Measurements from ENCODE around the gene MYMK. TPM values are rescaled to one million over a fixed set of nuclear protein-coding genes. Genes with fewer than 3 reads are reported as not detected.

Gene MYMK
- total and polyA plus RNA-seq, 7 donors, result not detected

DNA sequence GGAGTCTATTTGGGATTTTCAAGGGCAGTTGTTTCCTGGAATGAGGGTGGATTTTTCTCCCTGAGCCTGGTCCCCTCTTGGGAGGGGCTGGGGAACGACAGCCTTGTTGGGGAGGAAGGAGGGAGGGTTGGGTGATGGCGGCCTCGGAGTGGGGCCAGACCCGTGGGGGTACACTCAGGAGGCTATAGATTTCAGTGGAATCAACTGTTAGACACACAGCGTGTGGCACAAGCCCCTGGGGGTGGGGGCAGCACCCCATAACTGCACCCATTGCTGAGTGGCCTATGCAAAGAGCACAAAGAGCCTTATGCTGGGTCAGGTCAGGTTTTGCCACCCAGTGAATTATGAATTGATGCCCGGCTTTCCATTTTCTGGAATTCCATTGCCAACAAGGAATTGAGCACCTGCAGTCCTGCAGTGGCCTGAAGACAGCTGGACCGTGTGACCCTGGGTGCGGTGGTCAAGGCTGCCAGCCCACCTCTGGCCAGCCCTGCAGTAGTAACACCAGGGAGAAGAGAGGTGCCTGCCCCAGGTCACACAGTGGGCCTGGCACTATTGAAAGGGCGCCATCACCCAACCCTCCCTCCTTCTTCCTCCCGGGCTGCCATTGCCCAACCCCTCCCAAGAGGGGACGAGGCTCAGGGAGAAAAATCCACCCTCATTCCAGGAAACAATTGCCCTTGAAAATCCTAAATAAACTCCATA, 8.4 kb downstream of the MYMK start:
- WGBS, 2 donors, result 75 to 86% methylated on average over 11 of the region's 11 CpGs
- Histone ChIP-seq H3K27ac (no peak overlapping the region), H3K9me3 (no peaks in the 10 kb centered on the region), H3K27me3 (peaks cover 0 to 12% (median 7%) of the 10 kb centered on the region in 3 donors), H3K4me3 (no peak overlapping the region), H3K4me1 (peaks cover 0 to 5% (median 2%) of the 10 kb centered on the region in 4 donors), H3K36me3 (no peaks in the 10 kb centered on the region)
- no peak for DNase-seq
- TF ChIP-seq POLR2AphosphoS5 (IDR thresholded peaks at IDR 0.05) (no peak), EP300 (IDR thresholded peaks at IDR 0.05) (no peak), POLR2A (IDR thresholded peaks at IDR 0.05) (no peak)
- TF ChIP-seq, protein P1, sequence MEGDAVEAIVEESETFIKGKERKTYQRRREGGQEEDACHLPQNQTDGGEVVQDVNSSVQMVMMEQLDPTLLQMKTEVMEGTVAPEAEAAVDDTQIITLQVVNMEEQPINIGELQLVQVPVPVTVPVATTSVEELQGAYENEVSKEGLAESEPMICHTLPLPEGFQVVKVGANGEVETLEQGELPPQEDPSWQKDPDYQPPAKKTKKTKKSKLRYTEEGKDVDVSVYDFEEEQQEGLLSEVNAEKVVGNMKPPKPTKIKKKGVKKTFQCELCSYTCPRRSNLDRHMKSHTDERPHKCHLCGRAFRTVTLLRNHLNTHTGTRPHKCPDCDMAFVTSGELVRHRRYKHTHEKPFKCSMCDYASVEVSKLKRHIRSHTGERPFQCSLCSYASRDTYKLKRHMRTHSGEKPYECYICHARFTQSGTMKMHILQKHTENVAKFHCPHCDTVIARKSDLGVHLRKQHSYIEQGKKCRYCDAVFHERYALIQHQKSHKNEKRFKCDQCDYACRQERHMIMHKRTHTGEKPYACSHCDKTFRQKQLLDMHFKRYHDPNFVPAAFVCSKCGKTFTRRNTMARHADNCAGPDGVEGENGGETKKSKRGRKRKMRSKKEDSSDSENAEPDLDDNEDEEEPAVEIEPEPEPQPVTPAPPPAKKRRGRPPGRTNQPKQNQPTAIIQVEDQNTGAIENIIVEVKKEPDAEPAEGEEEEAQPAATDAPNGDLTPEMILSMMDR (IDR thresholded peaks at IDR 0.05), result no peak
- intact Hi-C loops (cut with DNase I), result no loop called here

- DNase-seq, result no peak
These were observed 9.0 kb downstream of the MYMK start for GRCh38 chr9:133515615-133516255.

DNA sequence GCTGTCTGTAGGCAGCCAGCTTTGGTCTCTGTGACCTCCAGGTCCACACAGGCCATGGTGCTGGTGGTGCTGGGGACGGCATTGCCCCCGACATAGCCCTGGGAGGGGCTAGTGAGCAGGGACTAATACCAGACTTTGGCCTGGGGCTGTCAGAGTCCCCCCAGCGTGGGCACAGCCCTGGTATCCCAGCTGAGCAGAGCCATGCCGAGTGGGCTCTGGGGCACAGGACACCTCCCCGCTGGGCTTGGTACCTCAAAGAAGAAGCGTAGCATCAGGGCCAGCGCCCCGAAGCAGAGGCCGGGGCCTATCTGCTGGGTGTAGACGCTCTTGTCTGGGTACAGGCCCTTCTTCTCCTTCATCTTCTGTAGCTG, 9.5 kb downstream of the MYMK start:
- Histone ChIP-seq H3K4me3 (no peak overlapping the region), H3K27ac (no peak overlapping the region), H3K4me1 (peaks cover 0 to 5% (median 2%) of the 10 kb centered on the region in 4 donors), H3K27me3 (peaks cover 0 to 12% (median 7%) of the 10 kb centered on the region in 3 donors), H3K9me3 (no peaks in the 10 kb centered on the region), H3K36me3 (no peaks in the 10 kb centered on the region)
- 79 to 90% methylated on average over 10 of the region's 10 CpGs for WGBS, 2 donors
- TF ChIP-seq, protein P1 (IDR thresholded peaks at IDR 0.05), result no peak
- TF ChIP-seq EP300 (IDR thresholded peaks at IDR 0.05) (no peak), POLR2AphosphoS5 (IDR thresholded peaks at IDR 0.05) (no peak), POLR2A (IDR thresholded peaks at IDR 0.05) (no peak)
- DNase-seq, result no peak
- intact Hi-C loops (cut with DNase I), result no loop called here

More at GRCh38 chr9:133515615-133516255, 9.0 kb downstream of the MYMK start:
- Histone ChIP-seq H3K27ac (no peak overlapping the region), H3K4me1 (peaks cover 0 to 5% (median 2%) of the 10 kb centered on the region in 4 donors), H3K4me3 (no peak overlapping the region), H3K9me3 (no peaks in the 10 kb centered on the region), H3K36me3 (no peaks in the 10 kb centered on the region), H3K27me3 (peaks cover 0 to 12% (median 7%) of the 10 kb centered on the region in 3 donors)
- WGBS, 2 donors, result 92% methylated on average over 17 of the region's 17 CpGs
- no peak for TF ChIP-seq POLR2A (IDR thresholded peaks at IDR 0.05)
- no peak for TF ChIP-seq EP300 (IDR thresholded peaks at IDR 0.05)
- no peak for TF ChIP-seq POLR2AphosphoS5 (IDR thresholded peaks at IDR 0.05)
- TF ChIP-seq, protein P1 (IDR thresholded peaks at IDR 0.05), result no peak
- intact Hi-C loops (cut with DNase I), result no loop called here

DNA sequence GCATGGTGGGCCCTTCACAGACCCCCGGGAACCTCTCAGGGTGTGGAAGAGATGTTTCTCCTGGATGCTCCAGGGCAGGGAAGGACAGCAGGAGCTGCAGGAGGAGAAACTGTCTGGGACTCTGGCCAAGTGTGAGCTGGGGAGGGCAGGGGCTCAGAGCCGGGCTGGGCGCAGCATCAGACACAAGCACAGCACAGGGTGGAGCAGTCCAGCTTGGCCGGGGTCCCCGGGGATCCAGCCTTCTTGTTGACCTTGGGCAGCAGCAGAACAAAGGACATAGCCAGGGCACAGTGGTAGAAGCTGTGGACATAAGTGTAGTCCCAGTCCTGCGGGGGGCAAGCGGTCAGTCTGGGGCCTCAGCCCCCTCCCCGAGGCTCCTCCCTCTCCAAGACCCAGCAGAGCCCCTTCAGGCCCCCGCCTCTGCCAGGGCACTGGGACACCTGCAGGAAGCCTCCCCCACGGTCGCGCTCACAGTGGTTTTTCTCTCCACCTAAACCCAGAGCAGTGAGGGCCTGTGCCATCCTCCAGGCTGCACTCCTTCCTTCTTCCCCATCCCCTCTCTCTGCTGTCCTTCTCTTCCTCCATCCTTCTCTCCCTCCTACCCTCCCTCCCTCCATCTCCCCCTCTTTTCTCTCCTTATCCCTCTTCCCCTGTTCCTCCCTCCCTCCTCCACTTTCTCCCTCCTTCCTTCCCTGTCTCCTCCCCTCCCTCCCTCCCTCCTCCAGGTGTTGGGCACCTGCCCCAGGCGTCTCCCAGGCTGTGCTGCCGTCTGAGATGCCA, 10.1 kb downstream of the MYMK start:
- no peak for DNase-seq

More for the DNA sequence above, 10.1 kb downstream of the MYMK start:
- no peak overlapping the region for H3K4me3 ChIP-seq
- H3K9me3 ChIP-seq, result no peaks in the 10 kb centered on the region
- no peaks in the 10 kb centered on the region for H3K36me3 ChIP-seq
- TF ChIP-seq POLR2A (IDR thresholded peaks at IDR 0.05) (no peak), EP300 (IDR thresholded peaks at IDR 0.05) (no peak), POLR2AphosphoS5 (IDR thresholded peaks at IDR 0.05) (no peak)
- TF ChIP-seq, protein P1 (IDR thresholded peaks at IDR 0.05), result no peak
- WGBS, 2 donors, result 32 to 47% methylated on average over 14 of the region's 14 CpGs
- H3K27me3 ChIP-seq, result peaks cover 0 to 12% (median 7%) of the 10 kb centered on the region in 3 donors
- intact Hi-C loops (cut with DNase I), result no loop called here
- peaks cover 0 to 9% (median 6%) of the 10 kb centered on the region in 4 donors for H3K4me1 ChIP-seq
- no peak overlapping the region for H3K27ac ChIP-seq

Measured in sigmoid colon (tissue), 7 donors.